Stimulated activated CD4-positive, alpha-beta T cell treated with anti-CD3 and anti-CD28 coated beads, Interleukin-1b, Interleukin-23, amount 100 ng/mL, for 4 hours (primary cell): ENCODE results near the gene UMAD1.

Source experiments
- DNase-seq, 2 donors: peaks; one replicate each; pipeline ENCODE4 v3.0.0-alpha.2; 2020; ENCODE audit warnings: low read depth in 2 of 2

UMAD1 gene

DNA sequence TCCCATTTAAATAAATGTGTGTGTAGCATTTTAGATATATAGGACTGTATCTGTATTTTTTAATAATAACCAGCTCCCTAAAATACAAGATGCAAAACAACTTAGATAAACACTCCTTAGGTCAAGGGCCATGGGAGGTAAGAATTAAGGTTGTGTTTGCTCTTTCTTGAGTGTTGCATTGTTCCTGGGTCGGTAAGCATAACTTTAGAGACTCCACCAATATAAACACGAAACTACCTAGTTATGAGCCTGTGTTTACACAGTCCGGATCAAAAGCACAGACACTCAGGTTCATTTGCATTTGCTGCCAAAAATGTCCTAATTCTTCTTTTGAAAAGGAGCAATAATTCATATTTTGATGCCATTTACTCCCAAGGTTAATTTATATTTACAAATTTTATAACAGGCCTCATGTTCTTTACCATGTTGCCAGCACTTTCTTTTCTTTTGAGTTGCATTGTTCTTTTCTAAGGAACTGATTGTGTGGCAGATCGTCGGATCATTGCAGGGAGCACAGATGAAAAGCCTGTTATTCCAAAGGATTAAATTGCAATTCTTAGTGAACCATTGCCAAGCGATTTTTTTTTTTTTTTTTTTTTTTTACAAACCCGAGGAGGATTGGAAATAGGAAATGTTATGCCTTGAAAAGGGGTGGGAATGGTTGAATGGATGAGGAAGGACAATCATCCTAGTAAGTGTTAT is 282.3 kb downstream of the UMAD1 start:
- no peak for DNase-seq

GRCh38 chr7:7923818-7924217 is 283.3 kb downstream of the UMAD1 start:
- DNase-seq = no peak

GRCh38 chr7:7924303-7924702 is 283.8 kb downstream of the UMAD1 start:
- DNase-seq = no peak
